Heart left ventricle (tissue), 16 donors: Measurements from ENCODE around the gene MAP4K4. TPM values are rescaled to one million over a fixed set of nuclear protein-coding genes. Genes with fewer than 3 reads are reported as not detected.

Experiments
- ATAC-seq, 4 donors: fragments of 200-7000 bp; cut with Tn5 transposase; one replicate each; pipeline ENCODE4 v1.9.1; 2020 to 2022; ENCODE audit warnings: moderate library complexity in 4 of 4, mild to moderate bottlenecking in 3 of 4, moderate number of reproducible peaks in 1 of 4
- DNase-seq, 5 donors: peaks; one replicate each; pipeline ENCODE4 v3.0.0-alpha.2; 2020
- H3K27ac ChIP-seq, 12 donors: fragments of 200-600 bp; sonication (generic) in 4 of 12; one replicate each; pipeline versions ENCODE4 v1.5.0 to v1.8.0; 2016 to 2022; ENCODE audit warnings: mild to moderate bottlenecking in 2 of 12
- H3K27me3 ChIP-seq, 9 donors: fragments of 200-600 bp; sonication (generic) in 2 of 9; one replicate each; pipeline versions ENCODE4 v1.5.1 to v1.8.0; 2016 to 2022; ENCODE audit warnings: mild to moderate bottlenecking in 3 of 9
- H3K36me3 ChIP-seq, 9 donors: fragments of 200-600 bp; sonication (generic) in 2 of 9; one replicate each; pipeline versions ENCODE4 v1.5.0 to v1.8.0; 2018 to 2022; ENCODE audit warnings: mild to moderate bottlenecking in 2 of 9
- H3K4me1 ChIP-seq, 12 donors: fragments of 200-600 bp; sonication (generic) in 4 of 12; one replicate each; pipeline versions ENCODE4 v1.5.0 to v1.8.0; 2016 to 2022; ENCODE audit warnings: mild to moderate bottlenecking in 3 of 12
- H3K4me3 ChIP-seq, 12 donors: fragments of 200-600 bp; sonication (generic) in 4 of 12; one replicate each; pipeline versions ENCODE4 v1.5.0 to v1.8.0; 2017 to 2022; ENCODE audit warnings: mild to moderate bottlenecking in 9 of 12, moderate library complexity in 4 of 12
- H3K9me3 ChIP-seq, 12 donors: fragments of 200-600 bp; sonication (generic) in 4 of 12; one replicate each; pipeline versions ENCODE4 v1.5.0 to v1.8.0; 2016 to 2022; ENCODE audit warnings: mild to moderate bottlenecking in 1 of 12
- POLR2A ChIP-seq, 2 donors: fragments of 450-650 bp; IDR thresholded peaks; one replicate each; pipeline ENCODE4 v1.6.1; 2017; ENCODE audit warnings: antibody characterized with exemption in 2 of 2, mild to moderate bottlenecking in 2 of 2, moderate library complexity in 2 of 2
- WGBS, 4 donors: extraction: QIAGEN DNeasy Blood & Tissue Kit in 2 of 4; methylation state at CpG; one replicate each; pipeline versions ENCODE4 v1.1.5 to v1.1.7; 2013 to 2018; 5-methylcytosine and 5-hydroxymethylcytosine counted together
- intact Hi-C, 10 donors: fragments of 100-400 bp; cut with DNase I; formaldehyde crosslinking; loops; one replicate each; pipeline versions ENCODE4 v1.11.1 to v1.14.2; 2022
- polyA plus RNA-seq, 2 donors: library from polyadenylated mRNA; stranded (reverse); fragments of 200-250 nt; gene quantifications; one replicate each; pipeline ENCODE4 v1.2.3, GENCODE V29; 2013
- total RNA-seq, 9 donors: library from RNA; depleted of rRNA in 2 of 9; stranded (reverse); fragments of >200 nt in 2 of 9; fragmentation: NEBNext Ultra II Directional in 3 of 9; extraction: Animal tissue kit (Norgen Biotek cat#: 25700) in 3 of 9; gene quantifications; one replicate each; pipeline versions ENCODE4 v1.1.0 to v1.2.4, GENCODE V29; 2016 to 2023
- TF ChIP-seq, protein P1 (sequence below), 12 donors: fragments of 200-600 bp; sonication (generic) in 4 of 12; IDR thresholded peaks; one replicate each; pipeline versions ENCODE4 v1.5.0 to v1.8.0; 2018 to 2022; ENCODE audit warnings: antibody characterized with exemption in 12 of 12, mild to moderate bottlenecking in 5 of 12
- donor health status: ischemic (EF 13 %, LVEDD 7.1; RV severe dilation, severe dysfunction).
- donor health status: healthy with polysubstance abuse.
- donor health status: DM: no; HTN: yes; CAD: no.
- donor health status: DM: no; HTN: no; CAD: no.
- donor health status: ischemic (EF 25% LVEDD 6.9; RV normal size, moderate dysfunction).
- donor health status: ischemic (EF 25% LVEDD 5.7; RV mildly dilated, moderate dysfunction).
- donor health status: healthy.
- donor health status: DM: yes; HTN: yes; CAD: no.
- donor health status: ischemic (EF 35%, LVEDD 5.7; RV mildly dilated, moderate dysfunction).
- donor health status: nonischemic (EF 11% LVEDD 7.7; RV severe dilation, severe dysfunction).
- donor health status: DM: yes; HTN: yes; CAD: no.
- donor health status: PGD.
- donor health status: ischemic (EF 29% LVEDD 5.4; RV normal size, mild dysfunction).
- donor health status: nonischemic (EF 23%, LVEDD 6.1; RV moderate dilation, normal function).

MAP4K4 gene
- total and polyA plus RNA-seq, 11 donors: 52.7 to 192 (median 114) TPM

DNA sequence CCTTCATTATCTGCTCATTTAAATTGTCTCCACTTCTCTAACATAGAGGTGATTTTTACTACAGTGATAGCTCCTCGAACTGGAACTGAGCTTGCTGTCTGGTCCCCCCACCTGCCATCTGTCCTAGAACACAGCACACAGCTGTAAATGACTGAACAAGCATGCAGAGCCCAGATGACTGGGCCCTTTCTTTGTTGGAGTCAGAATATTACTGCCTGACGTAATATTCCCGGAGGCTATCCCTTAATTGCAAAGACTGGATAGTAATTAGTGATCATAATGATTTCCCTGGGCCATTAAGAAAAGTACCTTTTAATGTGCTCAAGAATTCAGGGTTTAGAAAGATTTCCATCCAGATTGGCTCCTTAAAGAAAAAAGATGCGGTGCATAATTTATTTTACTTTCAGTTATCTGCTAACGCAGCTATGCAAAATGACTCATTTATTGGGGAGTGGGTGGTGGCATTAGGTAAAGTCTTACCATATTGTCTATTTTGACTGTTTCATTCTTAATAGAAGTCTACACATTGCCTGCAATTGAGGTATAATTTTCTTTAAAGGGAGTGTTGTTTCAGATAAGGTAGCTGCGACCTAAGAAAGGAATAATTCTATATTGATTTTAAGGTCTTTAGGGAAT, 84.4 kb downstream of the MAP4K4 start:
- Histone ChIP-seq H3K27me3 (no peaks in the 10 kb centered on the region), H3K4me3 (no peak overlapping the region), H3K4me1 (peaks cover 0 to 87% (median 52%) of the 10 kb centered on the region in 12 donors), H3K27ac (no peak overlapping the region), H3K36me3 (no peaks in the 10 kb centered on the region), H3K9me3 (no peaks in the 10 kb centered on the region)
- WGBS, 4 donors: 72 to 77% (median 76%) methylated on average over 6 of the region's 6 CpGs
- TF ChIP-seq, protein P1, sequence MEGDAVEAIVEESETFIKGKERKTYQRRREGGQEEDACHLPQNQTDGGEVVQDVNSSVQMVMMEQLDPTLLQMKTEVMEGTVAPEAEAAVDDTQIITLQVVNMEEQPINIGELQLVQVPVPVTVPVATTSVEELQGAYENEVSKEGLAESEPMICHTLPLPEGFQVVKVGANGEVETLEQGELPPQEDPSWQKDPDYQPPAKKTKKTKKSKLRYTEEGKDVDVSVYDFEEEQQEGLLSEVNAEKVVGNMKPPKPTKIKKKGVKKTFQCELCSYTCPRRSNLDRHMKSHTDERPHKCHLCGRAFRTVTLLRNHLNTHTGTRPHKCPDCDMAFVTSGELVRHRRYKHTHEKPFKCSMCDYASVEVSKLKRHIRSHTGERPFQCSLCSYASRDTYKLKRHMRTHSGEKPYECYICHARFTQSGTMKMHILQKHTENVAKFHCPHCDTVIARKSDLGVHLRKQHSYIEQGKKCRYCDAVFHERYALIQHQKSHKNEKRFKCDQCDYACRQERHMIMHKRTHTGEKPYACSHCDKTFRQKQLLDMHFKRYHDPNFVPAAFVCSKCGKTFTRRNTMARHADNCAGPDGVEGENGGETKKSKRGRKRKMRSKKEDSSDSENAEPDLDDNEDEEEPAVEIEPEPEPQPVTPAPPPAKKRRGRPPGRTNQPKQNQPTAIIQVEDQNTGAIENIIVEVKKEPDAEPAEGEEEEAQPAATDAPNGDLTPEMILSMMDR (IDR thresholded peaks at IDR 0.05): no peak
- no peak for TF ChIP-seq POLR2A (IDR thresholded peaks at IDR 0.05)
- no peak for DNase-seq
- ATAC-seq: no peak
- intact Hi-C loops: no loop called here

- TF ChIP-seq POLR2A (IDR thresholded peaks at IDR 0.05): no peak
- TF ChIP-seq, protein P1 (IDR thresholded peaks at IDR 0.05): no peak
- Histone ChIP-seq H3K27ac (no peak overlapping the region), H3K4me1 (peaks cover 0 to 87% (median 49%) of the 10 kb centered on the region in 12 donors), H3K36me3 (no peaks in the 10 kb centered on the region), H3K27me3 (no peaks in the 10 kb centered on the region), H3K4me3 (no peak overlapping the region), H3K9me3 (no peaks in the 10 kb centered on the region)
- DNase-seq: no peak
- ATAC-seq: no peak
- 61 to 73% (median 63%) methylated on average over 5 of the region's 5 CpGs for WGBS, 4 donors
- intact Hi-C loops: no loop called here
Observed at GRCh38 chr2:101782427-101782792, 84.9 kb downstream of the MAP4K4 start.

GRCh38 chr2:101787097-101787496, 89.6 kb downstream of the MAP4K4 start:
- intact Hi-C loops: no loop called here
- TF ChIP-seq, protein P1 (IDR thresholded peaks at IDR 0.05): no peak
- no peak for TF ChIP-seq POLR2A (IDR thresholded peaks at IDR 0.05)
- Histone ChIP-seq H3K4me1 (peaks cover 0 to 78% (median 48%) of the 10 kb centered on the region in 12 donors), H3K36me3 (peaks cover 0 to 4% (median 0%) of the 10 kb centered on the region in 9 donors), H3K27ac (peak overlapping the region in 1 of 12 donors; percentile 12), H3K9me3 (no peaks in the 10 kb centered on the region), H3K4me3 (no peak overlapping the region), H3K27me3 (no peaks in the 10 kb centered on the region)
- DNase-seq (no peak), ATAC-seq (no peak)
- WGBS, 4 donors: 71 to 83% (median 73%) methylated on average over 3 of the region's 3 CpGs

- Histone ChIP-seq H3K9me3 (no peaks in the 10 kb centered on the region), H3K27me3 (no peaks in the 10 kb centered on the region), H3K4me3 (no peak overlapping the region), H3K27ac (no peak overlapping the region), H3K36me3 (peaks cover 0 to 4% (median 0%) of the 10 kb centered on the region in 9 donors), H3K4me1 (peaks cover 2 to 78% (median 54%) of the 10 kb centered on the region in 12 donors)
- TF ChIP-seq, protein P1 (IDR thresholded peaks at IDR 0.05): no peak
- TF ChIP-seq POLR2A (IDR thresholded peaks at IDR 0.05): no peak
- DNase-seq: no peak
- no peak for ATAC-seq
- intact Hi-C loops: no loop called here
- 71 to 80% (median 77%) methylated on average over 1 of the region's 1 CpG for WGBS, 4 donors
Observed at GRCh38 chr2:101788565-101788964, 91.1 kb downstream of the MAP4K4 start.
